DOHH2 (cell line): ENCODE measurements around the gene IGSF3.

ENCODE experiments used
- H3F3A ChIP-seq: fragments of 200-600 bp; sonication (generic), shearing (Covaris generic); 2 replicates; pipeline ENCODE4 v1.6.0; 2016; ENCODE audit warnings: antibody characterized with exemption, mild to moderate bottlenecking; ENCODE audit not compliant: control insufficient read depth, insufficient read depth
- H3K27ac ChIP-seq: fragments of 200-600 bp; sonication (generic); 2 replicates; pipeline ENCODE4 v1.5.1; 2014; ENCODE audit warnings: low read depth, mild to moderate bottlenecking, low read length, moderate library complexity
- H3K27me3 ChIP-seq: fragments of 200-600 bp; sonication (generic); 2 replicates; pipeline ENCODE4 v1.6.1; 2014; ENCODE audit warnings: mild to moderate bottlenecking, low read length, mixed read lengths; ENCODE audit not compliant: control insufficient read depth
- H3K36me3 ChIP-seq: fragments of 200-600 bp; sonication (generic); 2 replicates; pipeline ENCODE4 v1.6.1; 2014; ENCODE audit warnings: mild to moderate bottlenecking, low read length, moderate library complexity, mixed read lengths; ENCODE audit not compliant: control insufficient read depth
- H3K4me1 ChIP-seq: fragments of 200-600 bp; sonication (generic); 2 replicates; pipeline ENCODE4 v1.6.1; 2014; ENCODE audit warnings: mild to moderate bottlenecking, low read length, mixed read lengths; ENCODE audit not compliant: control insufficient read depth
- H3K4me2 ChIP-seq: fragments of 200-600 bp; sonication (generic); 2 replicates; pipeline ENCODE4 v1.6.0; 2014; ENCODE audit warnings: mild to moderate bottlenecking, low read length, moderate library complexity
- H3K4me3 ChIP-seq: fragments of 200-600 bp; sonication (generic); 2 replicates; pipeline ENCODE4 v1.5.1; 2014; ENCODE audit warnings: mild to moderate bottlenecking, low read length, mixed read lengths
- H3K79me2 ChIP-seq: fragments of 200-600 bp; sonication (generic); 2 replicates; pipeline ENCODE4 v1.6.1; 2014; ENCODE audit warnings: mild to moderate bottlenecking, low read length, mixed read lengths; ENCODE audit not compliant: control insufficient read depth
- H3K9me2 ChIP-seq: fragments of 200-600 bp; sonication (generic); replicated peaks from 2 replicates; pipeline ENCODE4 v1.6.1; 2014; ENCODE audit warnings: mild to moderate bottlenecking, low read length, mixed read lengths; ENCODE audit not compliant: control insufficient read depth
- H3K9me3 ChIP-seq: fragments of 200-600 bp; sonication (generic); 2 replicates; pipeline ENCODE4 v1.6.1; 2014; ENCODE audit warnings: antibody characterized with exemption, low read length, mixed read lengths; ENCODE audit not compliant: control insufficient read depth, insufficient read depth
- H4K20me1 ChIP-seq: fragments of 200-600 bp; sonication (generic); 2 replicates; pipeline ENCODE4 v1.6.0; 2014; ENCODE audit warnings: low read depth, mild to moderate bottlenecking, antibody characterized with exemption, low read length, moderate library complexity; ENCODE audit not compliant: control insufficient read depth, insufficient read depth
- CTCF ChIP-seq: fragments of 200-600 bp; sonication (generic); IDR thresholded peaks from one replicate; pipeline ENCODE4 v1.5.1; 2014; ENCODE audit warnings: antibody characterized with exemption, mild to moderate bottlenecking, low read depth, low read length; ENCODE audit not compliant: poor library complexity, severe bottlenecking
- EZH2phosphoT487 ChIP-seq: fragments of 200-600 bp; sonication (generic); IDR thresholded peaks from 2 replicates; pipeline ENCODE4 v1.6.1; 2017; ENCODE audit warnings: borderline replicate concordance, mild to moderate bottlenecking, antibody characterized with exemption, low read length, moderate library complexity, mixed read lengths

Gene IGSF3

GRCh38 chr1:116677474-116678062, 10.0 kb upstream of the IGSF3 start:
- Histone ChIP-seq H3K9me3 (no peaks in the 10 kb centered on the region), H3K4me2 (no peak overlapping the region), H3K4me3 (no peak overlapping the region), H3K9me2 (no peaks in the 10 kb centered on the region), H3K4me1 (peaks cover 24% of the 10 kb centered on the region), H4K20me1 (no peaks in the 10 kb centered on the region), H3K27ac (no peak overlapping the region), H3K27me3 (0 out of 2 replicates have a peak, but pooled peaks cover 3% of the 10 kb centered on the region), H3K79me2 (no peaks in the 10 kb centered on the region), H3K36me3 (no peaks in the 10 kb centered on the region), H3F3A (no peaks in the 10 kb centered on the region)
- TF ChIP-seq CTCF (no peak), EZH2phosphoT487 (no peak)

GRCh38 chr1:116676291-116676690, 8.8 kb upstream of the IGSF3 start:
- no peak overlapping the region for H3K4me2 ChIP-seq
- peaks cover 12% of the 10 kb centered on the region for H3K4me1 ChIP-seq
- H3F3A ChIP-seq = no peaks in the 10 kb centered on the region
- no peak overlapping the region for H3K4me3 ChIP-seq
- 0 out of 2 replicates have a peak, but pooled peaks cover 3% of the 10 kb centered on the region for H3K27me3 ChIP-seq
- TF ChIP-seq EZH2phosphoT487 (no peak), CTCF (no peak)
- H4K20me1 ChIP-seq = no peaks in the 10 kb centered on the region
- H3K27ac ChIP-seq = no peak overlapping the region
- H3K79me2 ChIP-seq = no peaks in the 10 kb centered on the region
- no peaks in the 10 kb centered on the region for H3K36me3 ChIP-seq
- no peaks in the 10 kb centered on the region for H3K9me2 ChIP-seq
- H3K9me3 ChIP-seq = no peaks in the 10 kb centered on the region

- 0 out of 2 replicates have a peak, but pooled peaks cover 3% of the 10 kb centered on the region for H3K27me3 ChIP-seq
- no peaks in the 10 kb centered on the region for H3K79me2 ChIP-seq
- H3K27ac ChIP-seq = no peak overlapping the region
- H3K4me1 ChIP-seq = no peaks in the 10 kb centered on the region
- H3K9me3 ChIP-seq = no peaks in the 10 kb centered on the region
- H4K20me1 ChIP-seq = no peaks in the 10 kb centered on the region
- no peak overlapping the region for H3K4me3 ChIP-seq
- no peaks in the 10 kb centered on the region for H3K9me2 ChIP-seq
- no peak overlapping the region for H3K4me2 ChIP-seq
- TF ChIP-seq EZH2phosphoT487 (no peak), CTCF (no peak)
- H3K36me3 ChIP-seq = no peaks in the 10 kb centered on the region
- no peaks in the 10 kb centered on the region for H3F3A ChIP-seq
These were observed 7.2 kb upstream of the IGSF3 start for GRCh38 chr1:116674751-116675150.
